ENCODE data around the gene TTLL3. TPM values are rescaled to one million over a fixed set of nuclear protein-coding genes. Genes with fewer than 3 reads are reported as not detected.
A peak's percentile ranks its signal among the peaks of the same experiment; 100 is the strongest.

TTLL3 gene, protein sequence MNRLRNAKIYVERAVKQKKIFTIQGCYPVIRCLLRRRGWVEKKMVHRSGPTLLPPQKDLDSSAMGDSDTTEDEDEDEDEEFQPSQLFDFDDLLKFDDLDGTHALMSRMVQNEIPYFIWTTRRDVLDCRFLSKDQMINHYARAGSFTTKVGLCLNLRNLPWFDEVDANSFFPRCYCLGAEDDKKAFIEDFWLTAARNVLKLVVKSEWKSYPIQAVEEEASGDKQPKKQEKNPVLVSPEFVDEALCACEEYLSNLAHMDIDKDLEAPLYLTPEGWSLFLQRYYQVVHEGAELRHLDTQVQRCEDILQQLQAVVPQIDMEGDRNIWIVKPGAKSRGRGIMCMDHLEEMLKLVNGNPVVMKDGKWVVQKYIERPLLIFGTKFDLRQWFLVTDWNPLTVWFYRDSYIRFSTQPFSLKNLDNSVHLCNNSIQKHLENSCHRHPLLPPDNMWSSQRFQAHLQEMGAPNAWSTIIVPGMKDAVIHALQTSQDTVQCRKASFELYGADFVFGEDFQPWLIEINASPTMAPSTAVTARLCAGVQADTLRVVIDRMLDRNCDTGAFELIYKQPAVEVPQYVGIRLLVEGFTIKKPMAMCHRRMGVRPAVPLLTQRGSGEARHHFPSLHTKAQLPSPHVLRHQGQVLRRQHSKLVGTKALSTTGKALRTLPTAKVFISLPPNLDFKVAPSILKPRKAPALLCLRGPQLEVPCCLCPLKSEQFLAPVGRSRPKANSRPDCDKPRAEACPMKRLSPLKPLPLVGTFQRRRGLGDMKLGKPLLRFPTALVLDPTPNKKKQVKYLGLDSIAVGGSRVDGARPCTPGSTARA
- total RNA-seq: 12.4 and 18.8 TPM in 2 replicates

DNA sequence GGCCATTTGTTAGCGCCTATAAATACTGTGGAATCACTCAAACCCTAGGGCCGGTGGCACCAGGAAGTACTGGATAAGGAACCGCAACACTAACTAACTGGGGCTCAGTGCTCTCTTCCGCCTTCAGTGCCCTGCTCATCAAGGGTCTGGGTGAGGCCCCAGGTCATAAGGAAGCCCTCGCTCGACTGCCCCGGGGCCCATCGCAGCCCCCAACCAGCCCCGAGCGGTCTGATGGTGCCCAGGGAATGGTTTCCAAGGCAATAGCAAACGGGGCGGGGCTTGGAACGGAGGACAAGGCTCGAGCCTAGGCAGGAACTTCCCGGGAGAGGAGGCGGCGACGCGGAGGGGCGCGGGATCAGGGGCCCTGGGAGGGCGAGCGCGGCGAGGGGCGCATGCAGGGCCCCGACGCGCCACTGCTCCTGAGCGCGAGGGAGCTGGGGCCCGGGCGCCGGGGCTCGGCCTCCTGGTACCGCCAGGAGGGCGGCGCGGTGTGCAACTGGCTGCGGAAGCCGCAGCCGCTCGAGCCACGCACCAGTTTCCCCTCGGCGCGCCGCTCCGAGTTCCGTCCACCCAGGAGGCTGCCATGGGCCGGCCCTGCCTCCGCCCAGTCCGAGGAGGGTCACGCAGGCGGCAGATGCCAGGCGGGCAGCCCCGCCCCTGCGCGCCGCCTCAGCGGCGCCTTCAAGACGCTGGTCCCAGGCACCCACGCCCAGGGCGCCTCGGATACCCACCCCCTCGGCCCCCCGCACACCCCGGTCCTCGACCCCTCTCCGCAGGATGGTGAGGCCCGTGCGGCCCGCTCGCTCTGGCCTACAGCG, at the start of gene TTLL3:
Gene TTLL3, plus strand, starts transcription at position 648 of the 818 bp plus-strand sequence. CDS start 400 bp downstream, outside the sequence.
- no peak for DNase-seq (ENCODE audit: low read depth)
- TF ChIP-seq, protein P1, sequence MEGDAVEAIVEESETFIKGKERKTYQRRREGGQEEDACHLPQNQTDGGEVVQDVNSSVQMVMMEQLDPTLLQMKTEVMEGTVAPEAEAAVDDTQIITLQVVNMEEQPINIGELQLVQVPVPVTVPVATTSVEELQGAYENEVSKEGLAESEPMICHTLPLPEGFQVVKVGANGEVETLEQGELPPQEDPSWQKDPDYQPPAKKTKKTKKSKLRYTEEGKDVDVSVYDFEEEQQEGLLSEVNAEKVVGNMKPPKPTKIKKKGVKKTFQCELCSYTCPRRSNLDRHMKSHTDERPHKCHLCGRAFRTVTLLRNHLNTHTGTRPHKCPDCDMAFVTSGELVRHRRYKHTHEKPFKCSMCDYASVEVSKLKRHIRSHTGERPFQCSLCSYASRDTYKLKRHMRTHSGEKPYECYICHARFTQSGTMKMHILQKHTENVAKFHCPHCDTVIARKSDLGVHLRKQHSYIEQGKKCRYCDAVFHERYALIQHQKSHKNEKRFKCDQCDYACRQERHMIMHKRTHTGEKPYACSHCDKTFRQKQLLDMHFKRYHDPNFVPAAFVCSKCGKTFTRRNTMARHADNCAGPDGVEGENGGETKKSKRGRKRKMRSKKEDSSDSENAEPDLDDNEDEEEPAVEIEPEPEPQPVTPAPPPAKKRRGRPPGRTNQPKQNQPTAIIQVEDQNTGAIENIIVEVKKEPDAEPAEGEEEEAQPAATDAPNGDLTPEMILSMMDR (IDR thresholded peaks at IDR 0.05; ENCODE audit: insufficient read depth, low read length, poor library complexity, severe bottlenecking): no peak
- H3K36me3 ChIP-seq (ENCODE audit: control insufficient read depth, insufficient read depth, low read length): peaks cover 1% of the 10 kb centered on the region
- H3K4me3 ChIP-seq (ENCODE audit: low read depth, low read length): peak within 1 kb of the TSS; percentile 53
- H3K27me3 ChIP-seq (ENCODE audit: control insufficient read depth, insufficient read depth, low read length): no peaks in the 10 kb centered on the region

DNA sequence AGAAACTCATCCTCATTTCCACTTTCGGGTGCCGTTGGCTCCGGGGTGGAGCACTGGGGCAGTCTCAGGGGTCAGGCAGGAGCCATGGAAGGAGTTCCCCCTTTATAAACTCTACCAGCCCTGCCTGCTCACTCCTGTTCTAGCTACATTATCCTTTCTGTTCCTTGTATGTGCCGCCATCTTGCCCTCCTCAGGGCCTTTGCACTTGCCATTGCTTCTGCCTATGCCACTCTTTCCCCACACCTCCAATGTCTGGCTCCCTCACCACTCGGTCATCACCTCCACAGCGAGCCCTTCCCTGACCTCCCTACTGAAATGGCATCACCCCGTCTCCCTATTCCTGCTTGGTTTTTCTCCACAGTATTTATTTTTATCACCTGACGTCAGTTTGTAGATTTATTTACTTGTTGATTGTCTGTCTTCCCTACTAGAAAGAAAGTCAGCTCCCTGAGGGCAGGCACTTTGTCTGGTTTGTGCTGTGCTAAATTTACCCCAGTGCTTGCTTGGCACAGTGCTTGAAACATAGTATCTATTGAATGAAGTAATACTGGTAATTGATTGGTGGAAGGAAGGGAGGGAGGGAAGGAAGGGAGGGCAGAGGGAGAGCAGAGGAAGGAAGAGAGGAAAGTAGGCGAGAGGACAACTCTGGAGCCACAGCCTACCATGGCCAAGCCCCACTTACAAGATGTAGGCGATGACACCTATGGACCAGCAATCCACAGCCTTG, 49.1 kb upstream of the TTLL3 start:
- Histone ChIP-seq H3K36me3 (ENCODE audit: control insufficient read depth, insufficient read depth, low read length) (no peaks in the 10 kb centered on the region), H3K4me3 (ENCODE audit: low read depth, low read length) (no peak overlapping the region), H3K27me3 (ENCODE audit: control insufficient read depth, insufficient read depth, low read length) (no peaks in the 10 kb centered on the region)
- TF ChIP-seq, protein P1 (IDR thresholded peaks at IDR 0.05; ENCODE audit: insufficient read depth, low read length, poor library complexity, severe bottlenecking): no peak
- DNase-seq (ENCODE audit: low read depth): no peak

GRCh38 chr3:9761919-9762318, 48.1 kb upstream of the TTLL3 start:
- H3K27me3 ChIP-seq (ENCODE audit: control insufficient read depth, insufficient read depth, low read length): no peaks in the 10 kb centered on the region
- no peaks in the 10 kb centered on the region for H3K36me3 ChIP-seq (ENCODE audit: control insufficient read depth, insufficient read depth, low read length)
- TF ChIP-seq, protein P1 (IDR thresholded peaks at IDR 0.05; ENCODE audit: insufficient read depth, low read length, poor library complexity, severe bottlenecking): no peak
- H3K4me3 ChIP-seq (ENCODE audit: low read depth, low read length): no peak overlapping the region
- no peak for DNase-seq (ENCODE audit: low read depth)

GRCh38 chr3:9762871-9763270, 47.2 kb upstream of the TTLL3 start:
- no peaks in the 10 kb centered on the region for H3K36me3 ChIP-seq (ENCODE audit: control insufficient read depth, insufficient read depth, low read length)
- H3K4me3 ChIP-seq (ENCODE audit: low read depth, low read length): no peak overlapping the region
- TF ChIP-seq, protein P1 (IDR thresholded peaks at IDR 0.05; ENCODE audit: insufficient read depth, low read length, poor library complexity, severe bottlenecking): no peak
- no peak for DNase-seq (ENCODE audit: low read depth)
- no peaks in the 10 kb centered on the region for H3K27me3 ChIP-seq (ENCODE audit: control insufficient read depth, insufficient read depth, low read length)

DNA sequence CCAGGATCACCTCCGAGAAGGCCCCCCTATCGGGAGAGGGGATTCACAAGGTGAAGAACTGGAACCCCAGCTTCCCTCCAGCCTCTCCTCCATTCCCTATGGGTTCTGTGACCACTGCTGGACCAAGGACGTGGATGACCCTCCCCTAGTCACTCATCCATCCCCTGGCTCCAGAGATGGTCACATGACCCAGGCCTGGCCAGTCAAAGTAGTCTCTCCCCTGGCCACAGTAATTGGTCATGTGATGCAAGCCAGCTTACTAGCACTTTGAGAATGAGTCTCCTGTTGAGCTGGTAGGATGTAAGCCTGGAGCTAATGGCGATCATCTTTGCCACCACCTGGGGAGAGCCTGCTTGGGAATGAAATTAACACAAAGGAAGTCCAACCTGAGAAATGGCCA, 44.2 kb upstream of the TTLL3 start:
- H3K4me3 ChIP-seq (ENCODE audit: low read depth, low read length): no peak overlapping the region
- H3K27me3 ChIP-seq (ENCODE audit: control insufficient read depth, insufficient read depth, low read length): no peaks in the 10 kb centered on the region
- TF ChIP-seq, protein P1 (IDR thresholded peaks at IDR 0.05; ENCODE audit: insufficient read depth, low read length, poor library complexity, severe bottlenecking): no peak
- no peaks in the 10 kb centered on the region for H3K36me3 ChIP-seq (ENCODE audit: control insufficient read depth, insufficient read depth, low read length)
- no peak for DNase-seq (ENCODE audit: low read depth)

Data from kidney epithelial cell (primary cell).